Activated CD8-positive, alpha-beta memory T cell treated with anti-CD3 and anti-CD28 coated beads, Interleukin-2, amount 10 ng/mL, durations not matched to agents 7 days and 5 days (primary cell): Measurements from ENCODE around the gene EMCN. TPM values are rescaled to one million over a fixed set of nuclear protein-coding genes. Genes with fewer than 3 reads are reported as not detected.
"Not testable (repeated sequence)": the region's sequence is repeated elsewhere in the genome, so short reads cannot be mapped to it uniquely, and the experiment has no call there.

Source experiments
- ATAC-seq: fragments of 150-1000 bp; cut with Tn5 transposase; one replicate; pipeline ENCODE4 v1.10.0; 2021; ENCODE audit warnings: moderate library complexity
- CTCF ChIA-PET: fragments of 350-600 bp; sonication (Branson Sonifier 250); formaldehyde crosslinking; loops from one replicate; lab custom pipeline; 2021; ENCODE audit warnings: antibody characterized with exemption; lab: Charles Lee
- DNase-seq: peaks from one replicate; pipeline ENCODE4 v3.0.0-alpha.2; 2020
- H3K27ac Mint-ChIP-seq: one replicate; pipeline ENCODE4 v1.8.0; 2021; ENCODE audit warnings: mild to moderate bottlenecking, mixed read lengths
- H3K27me3 Mint-ChIP-seq: one replicate; pipeline ENCODE4 v1.8.0; 2021; ENCODE audit warnings: mixed read lengths
- H3K36me3 Mint-ChIP-seq: one replicate; pipeline ENCODE4 v1.8.0; 2021; ENCODE audit warnings: mild to moderate bottlenecking, mixed read lengths
- H3K4me1 Mint-ChIP-seq: one replicate; pipeline ENCODE4 v1.8.0; 2021; ENCODE audit warnings: mixed read lengths
- H3K4me3 Mint-ChIP-seq: one replicate; pipeline ENCODE4 v1.8.0; 2021; ENCODE audit warnings: mild to moderate bottlenecking, moderate library complexity, mixed read lengths
- H3K9me3 Mint-ChIP-seq: one replicate; pipeline ENCODE4 v1.8.0; 2022; ENCODE audit warnings: low read depth, mixed read lengths
- total RNA-seq, 2 experiments: library from RNA; stranded (reverse); gene quantifications; one replicate each; pipeline ENCODE4 v1.2.3, GENCODE V29; 2021

Gene EMCN
- total RNA-seq, result not detected

- DNase-seq (no peak), ATAC-seq (no peak)
- Mint-ChIP-seq H3K36me3 (no peaks in the 10 kb centered on the region), H3K9me3 (no peaks in the 10 kb centered on the region), H3K27ac (no peak within 1 kb of the TSS), H3K27me3 (peaks cover 36% of the 10 kb centered on the region), H3K4me3 (no peak within 1 kb of the TSS), H3K4me1 (no peaks in the 10 kb centered on the region)
- CTCF ChIA-PET, result no interaction called here
These were observed at the start of gene EMCN for GRCh38 chr4:100517864-100518341. Gene EMCN, minus strand, starts transcription at chr4:100518022. Its CDS starts 108 bp downstream, at chr4:100517914.

- peak; percentile 72 for ATAC-seq
- CTCF ChIA-PET, result no interaction called here
These were observed 48.6 kb upstream of the EMCN start for GRCh38 chr4:100566396-100566795.

GRCh38 chr4:100557306-100557705 is 39.5 kb upstream of the EMCN start:
- H3K36me3 Mint-ChIP-seq, result peaks cover 3% of the 10 kb centered on the region
- no peaks in the 10 kb centered on the region for H3K9me3 Mint-ChIP-seq
- H3K27ac Mint-ChIP-seq, result no peak overlapping the region
- CTCF ChIA-PET, result no interaction called here
- no peak overlapping the region for H3K4me3 Mint-ChIP-seq
- H3K27me3 Mint-ChIP-seq, result peaks cover 12% of the 10 kb centered on the region
- no peak for DNase-seq
- no peak for ATAC-seq
- no peaks in the 10 kb centered on the region for H3K4me1 Mint-ChIP-seq

More at GRCh38 chr4:100566396-100566795, 48.6 kb upstream of the EMCN start:
- Mint-ChIP-seq H3K27me3 (no peaks in the 10 kb centered on the region), H3K4me3 (peak overlapping the region; percentile 54), H3K36me3 (peaks cover 4% of the 10 kb centered on the region), H3K4me1 (peaks cover 22% of the 10 kb centered on the region), H3K9me3 (no peaks in the 10 kb centered on the region), H3K27ac (peak overlapping the region; percentile 25)
- no peak for DNase-seq

- ATAC-seq (no peak), DNase-seq (no peak)
- no peaks in the 10 kb centered on the region for H3K4me1 Mint-ChIP-seq
- no peak overlapping the region for H3K27ac Mint-ChIP-seq
- peaks cover 2% of the 10 kb centered on the region for H3K36me3 Mint-ChIP-seq
- H3K9me3 Mint-ChIP-seq, result no peaks in the 10 kb centered on the region
- no peak overlapping the region for H3K4me3 Mint-ChIP-seq
- CTCF ChIA-PET, result no interaction called here
- peaks cover 17% of the 10 kb centered on the region for H3K27me3 Mint-ChIP-seq
These were observed 38.0 kb upstream of the EMCN start for GRCh38 chr4:100555611-100556337.

GRCh38 chr4:100548200-100548560 is 30.4 kb upstream of the EMCN start:
- peaks cover 10% of the 10 kb centered on the region for H3K4me1 Mint-ChIP-seq
- H3K27ac Mint-ChIP-seq, result no peak overlapping the region
- no peaks in the 10 kb centered on the region for H3K9me3 Mint-ChIP-seq
- peaks cover 9% of the 10 kb centered on the region for H3K27me3 Mint-ChIP-seq
- CTCF ChIA-PET, result no interaction called here
- no peaks in the 10 kb centered on the region for H3K36me3 Mint-ChIP-seq
- no peak for DNase-seq
- ATAC-seq, result no peak
- H3K4me3 Mint-ChIP-seq, result no peak overlapping the region

- Mint-ChIP-seq H3K4me1 (peaks cover 10% of the 10 kb centered on the region), H3K27me3 (peaks cover 9% of the 10 kb centered on the region), H3K9me3 (no peaks in the 10 kb centered on the region), H3K36me3 (no peaks in the 10 kb centered on the region), H3K27ac (no peak overlapping the region), H3K4me3 (no peak overlapping the region)
- ATAC-seq, result no peak
- CTCF ChIA-PET, result interaction anchor here (1.0 kb wide), 1 partner anchor 123 kb away, joined by 3 read pairs; no protein-coding TSS in a partner anchor
- DNase-seq, result no peak
These were observed 29.8 kb upstream of the EMCN start for GRCh38 chr4:100547541-100548199.

GRCh38 chr4:100545427-100545826 is 27.6 kb upstream of the EMCN start:
- Mint-ChIP-seq H3K9me3 (no peaks in the 10 kb centered on the region), H3K27ac (no peak overlapping the region)

GRCh38 chr4:100540131-100540530 is 22.3 kb upstream of the EMCN start:
- Mint-ChIP-seq H3K27me3 (peaks cover 16% of the 10 kb centered on the region), H3K4me1 (peaks cover 6% of the 10 kb centered on the region), H3K27ac (no peak overlapping the region), H3K4me3 (no peak overlapping the region), H3K36me3 (no peaks in the 10 kb centered on the region), H3K9me3 (no peaks in the 10 kb centered on the region)
- no peak for DNase-seq
- CTCF ChIA-PET, result no interaction called here
- no peak for ATAC-seq

More at GRCh38 chr4:100545427-100545826, 27.6 kb upstream of the EMCN start:
- Mint-ChIP-seq H3K27me3 (peaks cover 4% of the 10 kb centered on the region), H3K4me3 (no peak overlapping the region), H3K36me3 (no peaks in the 10 kb centered on the region), H3K4me1 (peaks cover 10% of the 10 kb centered on the region)
- CTCF ChIA-PET, result no interaction called here
- no peak for ATAC-seq
- no peak for DNase-seq

GRCh38 chr4:100539706-100540105 is 21.9 kb upstream of the EMCN start:
- H3K27ac Mint-ChIP-seq, result no peak overlapping the region
- CTCF ChIA-PET, result no interaction called here
- no peaks in the 10 kb centered on the region for H3K36me3 Mint-ChIP-seq
- H3K4me1 Mint-ChIP-seq, result peaks cover 6% of the 10 kb centered on the region
- peaks cover 16% of the 10 kb centered on the region for H3K27me3 Mint-ChIP-seq
- ATAC-seq (peak; percentile 83), DNase-seq (peak; percentile 41)
- H3K9me3 Mint-ChIP-seq, result no peaks in the 10 kb centered on the region
- no peak overlapping the region for H3K4me3 Mint-ChIP-seq

- CTCF ChIA-PET, result no interaction called here
- no peak for ATAC-seq
- DNase-seq, result no peak
- peaks cover 24% of the 10 kb centered on the region for H3K27me3 Mint-ChIP-seq
- no peaks in the 10 kb centered on the region for H3K36me3 Mint-ChIP-seq
- H3K27ac Mint-ChIP-seq, result no peak overlapping the region
- H3K9me3 Mint-ChIP-seq, result no peaks in the 10 kb centered on the region
- peaks cover 10% of the 10 kb centered on the region for H3K4me1 Mint-ChIP-seq
- H3K4me3 Mint-ChIP-seq, result no peak overlapping the region
These were observed 15.9 kb upstream of the EMCN start for GRCh38 chr4:100533741-100534140.

GRCh38 chr4:100530161-100530560 is 12.3 kb upstream of the EMCN start:
- peaks cover 14% of the 10 kb centered on the region for H3K27me3 Mint-ChIP-seq
- H3K9me3 Mint-ChIP-seq, H3K36me3 Mint-ChIP-seq, ATAC-seq, CTCF ChIA-PET, H3K4me3 Mint-ChIP-seq, H3K4me1 Mint-ChIP-seq, H3K27ac Mint-ChIP-seq, DNase-seq: not testable (repeated sequence)

GRCh38 chr4:100525686-100526085 is 7.9 kb upstream of the EMCN start:
- ATAC-seq (no peak), DNase-seq (no peak)
- Mint-ChIP-seq H3K27me3 (peaks cover 5% of the 10 kb centered on the region), H3K9me3 (no peaks in the 10 kb centered on the region), H3K27ac (no peak overlapping the region), H3K4me1 (peaks cover 4% of the 10 kb centered on the region), H3K36me3 (no peaks in the 10 kb centered on the region), H3K4me3 (no peak overlapping the region)
- CTCF ChIA-PET, result no interaction called here

GRCh38 chr4:100519205-100519604 is 1.4 kb upstream of the EMCN start:
- no peaks in the 10 kb centered on the region for H3K36me3 Mint-ChIP-seq
- no peaks in the 10 kb centered on the region for H3K9me3 Mint-ChIP-seq
- H3K4me1 Mint-ChIP-seq, result no peaks in the 10 kb centered on the region
- no peak overlapping the region for H3K27ac Mint-ChIP-seq
- CTCF ChIA-PET, result no interaction called here
- no peak overlapping the region for H3K4me3 Mint-ChIP-seq
- ATAC-seq (no peak), DNase-seq (no peak)
- peaks cover 32% of the 10 kb centered on the region for H3K27me3 Mint-ChIP-seq

- DNase-seq (no peak), ATAC-seq (no peak)
- Mint-ChIP-seq H3K9me3 (no peaks in the 10 kb centered on the region), H3K4me1 (no peaks in the 10 kb centered on the region), H3K27ac (no peak overlapping the region), H3K36me3 (no peaks in the 10 kb centered on the region), H3K27me3 (peaks cover 41% of the 10 kb centered on the region), H3K4me3 (no peak overlapping the region)
- CTCF ChIA-PET, result no interaction called here
These were observed 1.6 kb downstream of the EMCN start for GRCh38 chr4:100516225-100516624.
